GM19351 (cell line): ENCODE data around the gene AKNAD1.
"Not testable (repeated sequence)": the region's sequence is repeated elsewhere in the genome, so short reads cannot be mapped to it uniquely, and the experiment has no call there.

ENCODE experiments used
- ATAC-seq: cut with Tn5 transposase; IDR thresholded peaks from one replicate; pipeline ENCODE4 v1.9.1; 2021; ENCODE audit warnings: mild to moderate bottlenecking, moderate library complexity; ENCODE audit not compliant: unreplicated experiment

Gene AKNAD1, protein sequence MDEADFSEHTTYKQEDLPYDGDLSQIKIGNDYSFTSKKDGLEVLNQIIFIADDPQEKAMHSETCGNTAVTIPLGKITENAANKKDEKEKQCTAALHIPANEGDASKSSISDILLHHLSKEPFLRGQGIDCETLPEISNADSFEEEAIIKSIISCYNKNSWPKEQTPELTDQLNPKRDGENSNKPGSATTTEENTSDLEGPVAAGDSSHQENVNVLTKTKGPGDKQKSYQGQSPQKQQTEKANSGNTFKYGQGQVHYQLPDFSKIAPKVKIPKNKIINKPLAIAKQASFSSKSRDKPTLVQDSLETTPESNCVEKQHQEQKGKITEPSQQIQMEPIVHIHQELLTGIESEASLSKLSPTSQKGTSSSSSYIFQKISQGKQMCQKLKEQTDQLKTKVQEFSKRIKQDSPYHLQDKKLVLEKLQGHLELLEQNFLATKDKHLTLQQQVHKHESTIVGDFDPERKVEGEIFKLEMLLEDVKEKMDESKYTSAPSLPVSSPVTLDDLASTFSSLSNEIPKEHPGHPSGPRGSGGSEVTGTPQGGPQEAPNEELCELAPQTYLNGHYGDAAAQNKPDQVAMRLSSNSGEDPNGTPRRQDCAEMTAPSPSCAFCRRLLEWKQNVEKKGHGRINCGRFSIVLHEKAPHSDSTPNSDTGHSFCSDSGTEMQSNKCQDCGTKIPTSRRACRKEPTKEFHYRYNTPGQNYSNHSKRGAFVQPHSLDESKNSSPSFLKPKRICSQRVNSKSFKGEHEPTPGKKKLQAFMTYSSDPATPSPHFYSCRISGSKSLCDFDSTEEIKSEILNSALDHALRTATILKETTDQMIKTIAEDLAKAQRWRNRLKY

DNA sequence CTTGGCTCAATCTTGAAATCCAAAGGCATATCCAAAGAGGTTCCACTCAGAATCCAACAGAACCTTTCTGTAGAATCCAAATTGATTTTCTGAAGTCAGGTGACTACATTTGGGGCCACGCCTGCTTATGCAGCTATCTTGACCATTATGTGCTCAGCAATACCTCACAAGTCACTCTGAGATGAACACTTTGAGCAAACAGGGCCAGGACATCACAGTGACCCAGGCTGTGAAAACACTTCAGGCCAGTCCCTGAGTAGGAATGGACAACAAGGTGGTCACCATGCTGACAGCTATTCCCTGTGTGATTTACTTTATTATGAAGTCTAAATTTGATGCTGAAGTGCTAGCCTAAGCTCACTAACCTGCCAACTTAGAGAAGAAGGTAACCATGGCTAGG, at the start of gene AKNAD1:
Gene AKNAD1, minus strand, starts transcription at position 101 of the 400 bp plus-strand sequence. CDS start 4,430 bp downstream, outside the sequence.
- ATAC-seq = no peak

DNA sequence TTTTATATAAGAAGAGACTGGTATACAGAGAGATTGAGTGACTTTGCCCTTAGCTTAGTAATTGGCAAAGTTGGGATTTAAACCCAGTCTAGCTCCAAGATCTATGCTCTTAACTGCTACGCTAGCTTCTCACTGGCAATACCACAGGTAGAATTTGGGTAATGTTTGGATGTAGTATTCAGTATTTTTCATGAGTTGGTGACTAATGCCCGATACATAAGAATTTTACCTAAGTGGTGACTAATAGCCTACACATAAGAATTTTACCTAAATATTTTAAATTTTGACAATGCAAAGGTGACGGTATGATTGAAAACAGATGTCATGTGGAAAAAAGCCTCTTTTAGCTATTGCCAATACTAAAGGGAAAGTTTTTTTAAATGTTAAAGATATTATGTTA, 44.2 kb upstream of the AKNAD1 start:
- no peak for ATAC-seq

DNA sequence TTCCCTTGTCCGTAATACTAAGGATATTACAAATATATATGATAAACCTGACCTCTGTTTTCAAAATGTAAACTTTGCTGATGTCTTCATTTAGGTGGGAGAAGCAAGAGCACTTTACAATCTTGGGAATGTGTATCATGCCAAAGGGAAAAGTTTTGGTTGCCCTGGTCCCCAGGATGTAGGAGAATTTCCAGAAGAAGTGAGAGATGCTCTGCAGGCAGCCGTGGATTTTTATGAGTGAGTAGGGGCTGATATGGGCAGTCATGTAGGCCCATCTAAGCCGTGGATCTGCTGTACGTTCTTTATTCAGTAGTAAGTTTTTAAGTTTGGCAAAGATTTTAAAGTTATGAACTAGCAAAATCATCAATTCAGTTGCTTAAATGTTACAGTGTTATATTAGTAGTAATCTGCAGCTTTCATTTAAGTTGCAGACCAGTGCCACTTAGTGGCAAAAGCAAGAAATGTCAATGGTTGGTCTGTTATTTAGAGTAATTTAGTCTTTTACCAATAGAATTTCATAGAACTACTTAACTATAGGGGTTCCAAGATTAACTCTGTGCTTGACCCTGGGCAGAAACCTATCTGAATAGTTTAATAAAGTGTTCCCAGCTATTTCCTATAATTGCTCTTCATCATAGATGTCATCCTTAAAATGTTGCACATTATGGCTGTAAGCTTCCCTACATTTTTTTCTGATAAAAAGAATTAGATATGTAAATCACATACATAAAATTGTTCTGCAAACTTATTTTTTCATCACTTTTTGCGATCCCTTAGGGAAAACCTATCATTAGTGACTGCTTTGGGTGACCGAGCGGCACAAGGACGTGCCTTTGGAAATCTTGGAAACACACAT, 41.2 kb upstream of the AKNAD1 start:
- ATAC-seq = peak; percentile 65

DNA sequence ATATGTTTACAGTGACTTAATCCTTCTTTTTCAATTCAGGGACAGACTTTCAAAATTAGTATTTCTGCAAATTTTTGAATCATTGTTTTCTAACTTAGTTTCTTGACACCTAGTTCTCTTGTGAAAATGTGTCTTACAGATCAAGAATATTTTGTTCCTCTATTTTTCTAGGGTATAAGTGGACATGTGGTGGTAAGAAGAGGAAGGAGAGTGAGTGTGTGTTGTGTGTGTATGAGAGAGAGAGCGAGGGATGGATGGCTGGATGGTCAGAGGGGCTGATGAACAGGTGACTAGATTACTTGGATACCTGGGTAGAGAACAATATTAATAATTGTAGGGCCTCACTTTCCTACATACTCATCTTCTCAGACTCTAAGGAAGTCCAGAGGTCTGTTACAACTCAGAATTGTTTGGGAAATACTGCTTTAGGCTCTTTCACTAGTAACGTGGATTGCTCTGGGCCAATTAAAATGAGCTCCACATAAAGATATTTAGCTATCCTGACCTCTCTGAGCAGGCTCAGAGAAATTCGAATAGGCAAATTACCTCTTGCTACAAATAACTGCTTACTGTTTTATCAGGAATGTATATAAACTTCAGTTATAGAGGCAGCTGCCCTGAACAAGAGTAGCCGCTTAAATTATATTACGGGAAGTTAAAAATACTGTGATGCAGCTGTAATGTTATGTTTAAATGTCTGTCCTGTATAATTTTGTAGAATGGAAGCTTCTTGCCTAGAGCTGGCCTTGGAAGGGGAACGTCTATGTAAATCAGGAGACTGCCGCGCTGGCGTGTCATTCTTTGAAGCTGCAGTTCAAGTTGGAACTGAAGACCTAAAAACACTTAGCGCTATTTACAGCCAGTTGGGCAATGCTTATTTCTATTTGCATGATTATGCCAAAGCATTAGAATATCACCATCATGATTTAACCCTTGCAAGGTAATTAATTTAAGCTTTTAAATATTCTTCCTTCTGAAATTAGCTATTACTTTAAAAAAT, 39.6 kb upstream of the AKNAD1 start:
- no peak for ATAC-seq

DNA sequence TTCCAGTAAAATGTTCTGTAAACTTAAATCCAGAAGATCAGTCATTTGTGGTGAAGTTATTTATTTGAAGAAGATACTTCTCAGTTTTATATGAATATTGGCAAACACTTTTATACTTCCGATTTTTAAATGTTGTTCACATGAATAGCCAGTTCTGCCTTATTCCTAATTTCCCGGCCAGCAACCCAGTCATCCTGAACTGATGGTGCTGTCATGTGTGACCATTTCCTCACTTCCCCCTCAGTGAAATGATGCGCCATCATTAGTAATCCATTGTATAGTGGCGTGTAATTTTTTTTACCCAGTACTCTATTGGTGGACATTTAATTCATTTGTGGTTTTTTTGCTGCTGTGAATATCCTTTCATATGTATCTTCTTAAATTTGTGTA, 36.2 kb upstream of the AKNAD1 start:
- ATAC-seq = no peak

DNA sequence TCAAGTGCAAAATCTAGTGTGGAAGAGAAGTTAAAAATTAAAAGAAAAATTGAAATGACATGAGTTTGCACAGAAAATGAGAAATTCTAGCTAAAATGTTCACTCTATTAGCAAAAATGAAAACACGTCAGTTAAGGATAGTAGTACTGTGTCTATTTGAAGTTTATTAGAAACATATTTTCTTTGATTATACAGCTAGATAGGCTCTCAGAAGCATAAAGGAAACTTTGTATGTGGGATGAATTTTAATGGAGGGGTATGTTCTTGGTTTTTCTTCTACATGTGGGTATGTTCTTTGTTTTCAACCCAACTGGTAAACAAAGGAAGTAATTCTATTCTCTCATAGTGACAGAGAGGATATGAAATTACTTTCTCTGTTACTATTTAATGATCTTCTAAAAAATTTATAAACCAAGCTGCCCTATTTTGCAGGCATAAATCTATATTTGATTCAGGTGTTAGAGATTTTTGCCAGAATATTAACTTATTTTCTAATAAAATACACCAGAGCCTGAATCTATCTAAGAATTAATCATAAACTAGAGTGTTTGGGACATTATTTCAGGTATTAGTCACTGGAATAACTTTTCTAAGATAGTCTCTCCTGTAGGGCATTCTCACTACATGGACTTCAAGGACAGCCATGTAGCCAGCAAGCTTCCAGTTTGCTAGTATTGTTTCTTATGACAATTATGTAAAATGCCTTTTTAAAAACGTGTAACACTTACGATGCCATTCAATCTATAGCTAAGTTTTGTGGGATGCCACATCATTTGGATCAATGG, 35.7 kb upstream of the AKNAD1 start:
- no peak for ATAC-seq

DNA sequence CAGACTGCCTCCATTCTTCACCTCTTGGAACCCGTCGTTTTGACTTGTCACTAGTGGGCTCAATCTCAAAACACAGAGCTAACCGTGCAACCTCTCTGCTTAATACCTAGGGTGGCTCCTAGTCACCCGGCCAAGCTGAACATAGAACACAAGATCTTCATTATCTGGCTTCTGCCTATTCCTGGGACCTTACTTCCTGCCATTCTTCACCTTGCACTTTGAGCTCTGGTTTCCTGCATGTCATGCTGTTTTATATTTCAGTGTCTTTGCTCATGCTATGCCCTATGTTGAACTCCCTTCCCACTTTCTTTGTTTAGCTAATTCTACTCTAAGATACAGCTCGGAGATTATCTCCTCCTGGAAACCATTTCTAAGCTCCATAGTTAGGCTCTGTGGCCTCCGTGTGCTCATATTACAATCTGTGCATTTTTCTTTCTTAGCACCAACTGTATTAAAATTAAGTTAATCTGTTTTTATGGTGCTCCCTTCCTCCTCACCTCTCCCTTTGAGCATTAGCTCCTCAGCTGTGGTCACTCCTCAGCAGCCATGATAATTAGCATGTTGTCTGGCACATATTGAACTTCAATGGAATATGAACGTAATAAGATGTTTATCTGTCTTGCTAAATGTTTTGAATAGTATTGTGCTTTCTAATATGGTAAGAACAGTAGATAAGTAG, 33.0 kb upstream of the AKNAD1 start:
- no peak for ATAC-seq

DNA sequence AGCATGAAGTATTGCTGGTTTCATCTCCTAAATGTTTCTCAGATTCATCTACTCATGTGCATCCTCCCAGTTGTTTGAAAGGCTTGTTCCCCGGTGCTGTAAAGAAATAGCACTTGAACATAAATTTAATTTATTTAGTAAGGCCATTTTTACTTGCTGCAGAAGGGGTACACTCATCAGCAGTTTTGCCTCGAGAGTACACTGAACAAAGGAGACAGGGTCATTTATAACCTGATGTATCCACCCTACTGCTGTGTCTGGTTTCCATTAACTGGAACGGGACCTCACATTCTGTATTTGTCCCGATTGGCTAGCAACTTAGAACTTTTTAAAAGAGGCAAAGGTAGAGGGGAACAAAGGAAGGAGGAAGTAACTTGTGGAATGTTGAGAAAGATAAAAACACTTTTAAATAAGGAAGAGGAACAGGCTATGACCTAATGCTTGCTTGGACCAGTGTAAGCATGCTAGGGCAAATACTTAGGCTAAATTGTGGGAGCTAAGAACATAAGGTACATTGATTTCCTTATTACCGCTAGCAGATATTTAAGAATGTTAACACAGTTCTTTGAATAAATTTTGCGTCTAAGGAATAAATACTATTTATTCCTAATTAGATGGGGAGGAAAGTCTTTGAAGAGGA, 32.2 kb upstream of the AKNAD1 start:
- ATAC-seq = not testable (repeated sequence)

DNA sequence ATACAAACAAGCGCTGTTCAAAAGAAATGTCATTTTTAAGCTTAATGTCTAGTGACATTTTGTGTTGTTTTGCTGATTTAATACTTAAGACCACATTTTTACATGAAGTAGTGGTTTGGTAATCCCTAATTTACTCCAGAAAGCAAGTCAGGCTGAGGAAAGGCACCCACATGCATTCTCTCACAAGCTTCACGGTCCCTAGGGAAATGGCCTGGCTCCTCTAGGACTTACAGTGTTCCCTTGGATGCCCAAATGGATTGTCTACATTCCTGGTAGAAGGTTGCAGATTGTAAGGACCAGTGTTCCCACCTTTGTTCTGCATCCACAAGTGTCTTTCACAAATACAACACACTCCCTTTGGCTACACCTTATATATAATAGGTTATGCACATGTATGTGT, 29.4 kb upstream of the AKNAD1 start:
- no peak for ATAC-seq

DNA sequence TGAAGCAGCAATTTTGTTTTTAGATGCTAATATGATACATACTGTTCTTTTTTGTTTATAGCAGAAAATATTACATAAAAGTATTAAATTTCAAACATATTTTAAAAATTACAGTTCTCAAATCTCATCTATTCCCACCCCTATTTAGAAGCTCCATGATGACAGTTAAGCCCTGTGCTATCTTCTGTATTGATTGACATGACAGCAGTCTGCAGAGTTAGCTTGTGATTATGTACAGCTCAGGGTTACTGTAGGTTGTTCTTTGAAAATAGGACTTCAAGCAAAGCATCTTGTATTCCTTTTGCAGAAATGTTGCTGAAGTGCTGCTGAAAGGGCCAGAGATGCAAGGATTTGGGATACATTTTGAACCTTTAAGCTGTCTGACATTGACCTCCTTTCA, 28.1 kb upstream of the AKNAD1 start:
- no peak for ATAC-seq

DNA sequence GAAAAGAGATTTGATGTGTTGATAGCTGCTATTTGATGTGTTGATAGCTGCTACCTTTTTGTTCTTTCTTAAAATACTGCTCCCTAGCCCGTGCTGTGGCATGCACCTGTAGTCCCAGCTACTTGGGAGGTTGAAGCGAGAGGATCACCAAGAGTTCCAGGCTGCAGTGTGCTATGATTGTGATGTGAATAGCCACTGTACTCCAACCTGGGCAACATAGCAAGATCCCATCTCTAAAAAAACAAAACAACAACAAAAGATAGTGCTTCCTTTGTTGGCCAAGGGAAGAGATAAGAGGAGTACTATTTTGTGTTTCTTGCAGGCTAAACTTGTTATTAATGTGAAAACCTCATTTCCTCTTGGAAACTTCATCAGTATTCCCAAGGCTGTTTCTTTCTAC, 25.9 kb upstream of the AKNAD1 start:
- ATAC-seq = no peak

DNA sequence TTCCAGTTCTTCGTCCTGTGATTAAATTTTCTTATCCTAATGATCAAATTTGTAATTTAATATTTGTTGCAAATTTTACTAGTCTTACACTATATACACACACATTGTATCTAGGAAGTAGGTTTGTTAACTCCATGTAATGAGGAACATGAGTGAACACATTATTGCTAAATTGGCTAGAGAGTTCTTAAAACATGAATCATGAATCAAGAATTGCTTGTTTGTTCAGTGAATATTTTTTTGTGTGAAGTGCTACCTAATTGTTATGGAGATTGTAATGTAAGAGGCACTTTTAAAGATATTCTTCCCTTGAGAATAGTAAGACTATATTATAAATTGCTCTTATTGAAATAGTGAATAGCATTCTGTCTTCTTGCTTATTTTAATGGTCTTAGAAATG, 24.5 kb upstream of the AKNAD1 start:
- ATAC-seq = no peak

DNA sequence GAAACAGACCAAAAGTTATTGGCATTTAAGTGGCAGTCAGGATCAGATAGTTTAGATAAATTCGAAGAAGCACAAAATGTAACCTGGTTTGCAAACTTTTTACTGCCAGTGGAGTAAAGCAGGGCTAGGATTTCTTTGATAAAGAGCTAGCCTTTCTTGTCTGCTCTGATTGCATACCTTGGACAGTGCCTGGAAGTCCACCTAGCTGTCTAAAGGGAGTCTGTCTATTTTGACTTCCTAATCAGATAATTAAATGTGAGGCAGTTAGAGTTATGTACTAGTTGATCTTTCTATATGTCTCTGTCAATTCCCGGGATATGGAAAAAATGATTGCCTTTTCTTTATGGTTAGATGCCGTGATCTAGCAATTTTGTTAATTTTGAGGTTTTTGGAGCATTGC, 24.0 kb upstream of the AKNAD1 start:
- no peak for ATAC-seq

DNA sequence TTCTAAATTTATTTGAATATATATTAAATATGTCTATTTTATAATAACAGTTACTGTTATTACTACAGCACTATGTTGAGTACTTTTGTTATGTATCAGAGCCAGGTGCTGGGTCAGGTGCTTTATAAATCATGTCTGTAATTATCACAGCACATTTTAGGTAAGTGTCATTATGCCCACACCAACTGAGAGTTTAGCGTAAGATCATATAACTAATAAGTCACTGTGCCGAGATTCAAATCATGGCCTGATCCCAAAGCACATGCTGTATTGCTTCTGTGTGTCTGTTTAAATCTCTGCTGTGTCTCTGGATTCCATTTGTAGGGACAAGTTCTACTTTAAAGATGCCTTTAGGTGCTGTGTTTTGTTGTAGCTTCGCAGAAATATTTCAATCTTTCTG, 21.8 kb upstream of the AKNAD1 start:
- no peak for ATAC-seq

DNA sequence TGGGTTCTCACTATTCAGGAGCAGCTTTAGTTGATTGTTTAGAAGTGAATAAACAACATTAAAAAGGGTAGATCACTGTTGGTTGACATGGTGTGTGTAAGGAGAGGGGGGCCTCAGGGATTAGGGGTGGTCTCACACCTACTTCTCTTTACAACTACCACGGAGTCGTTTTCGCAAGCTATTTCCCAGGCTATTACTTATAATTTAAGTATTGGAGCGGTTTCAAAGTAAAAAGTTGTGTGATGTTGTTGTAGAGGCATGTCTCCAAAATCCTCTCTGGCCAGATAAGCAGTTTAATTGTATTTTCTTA, 21.2 kb upstream of the AKNAD1 start:
- ATAC-seq = no peak

DNA sequence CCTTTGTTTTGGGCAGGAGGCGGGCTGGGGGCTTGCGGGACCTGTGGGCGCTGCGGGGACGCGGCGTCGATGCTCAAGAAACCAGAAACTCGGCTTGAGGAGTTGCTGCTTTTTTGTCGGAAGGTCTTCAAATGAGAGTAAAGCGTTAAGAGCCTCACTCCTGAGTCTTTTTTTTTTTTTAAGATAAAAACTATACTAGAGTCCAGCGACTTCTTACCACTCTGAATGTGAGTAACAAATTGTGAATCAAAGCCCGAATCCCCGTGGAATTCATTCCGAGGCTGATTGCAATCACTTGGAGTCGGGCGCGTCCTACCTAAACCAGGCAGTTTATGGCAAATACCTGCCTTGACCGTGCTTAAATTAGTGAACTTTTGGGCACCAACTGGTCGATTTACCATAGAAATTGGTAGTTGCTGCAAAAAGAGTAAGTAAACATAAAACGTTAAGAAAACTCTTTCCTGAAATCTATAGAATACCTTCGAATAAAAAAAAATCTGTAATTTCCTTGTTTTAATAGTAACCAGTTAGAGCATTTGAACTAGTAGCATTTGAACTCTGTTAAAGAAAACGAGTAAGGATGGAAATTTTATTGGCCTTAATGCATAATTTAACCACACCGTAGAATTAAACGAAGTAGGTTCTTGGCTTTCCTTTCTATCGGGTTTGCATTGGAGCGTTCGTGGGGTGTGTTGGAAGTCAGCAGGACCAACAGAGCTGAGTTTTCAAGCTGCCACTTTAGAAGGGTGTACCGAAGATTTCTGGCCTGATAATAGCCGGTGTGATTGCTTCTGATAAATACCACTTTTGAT, 20.7 kb upstream of the AKNAD1 start:
- ATAC-seq = peak; percentile 14

DNA sequence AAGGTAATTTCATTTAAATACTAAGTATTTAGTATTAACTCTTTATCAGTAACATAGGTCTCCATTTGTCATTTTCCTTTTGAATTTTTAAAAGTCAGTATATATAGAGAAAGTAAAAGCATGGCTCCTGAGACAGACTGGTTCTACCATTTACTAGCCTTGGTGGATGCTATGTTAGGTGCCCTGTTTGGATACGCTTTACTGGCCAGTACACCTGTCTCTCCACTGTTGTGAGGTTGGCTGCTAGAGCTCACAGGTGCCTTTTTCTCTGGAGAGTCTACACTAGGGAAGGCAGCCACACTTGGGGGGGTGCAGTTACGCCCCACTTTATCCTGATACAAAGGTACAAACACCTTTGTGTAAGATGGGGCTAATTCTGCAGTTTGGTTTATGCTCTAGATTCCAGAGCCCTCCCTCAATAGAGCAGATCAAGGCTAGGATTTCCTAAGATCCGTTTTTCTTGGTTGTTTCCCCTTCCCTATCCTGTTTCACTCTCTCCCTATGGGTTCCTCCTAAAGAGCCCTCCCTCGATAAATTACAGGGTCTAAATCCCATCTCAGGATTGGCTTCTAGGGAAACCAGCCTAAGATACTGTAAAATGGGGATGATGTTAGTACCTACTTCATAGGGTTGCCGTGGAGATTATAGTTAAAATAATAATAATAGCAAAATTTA, 14.3 kb upstream of the AKNAD1 start:
- no peak for ATAC-seq
